Stimulated activated CD8-positive, alpha-beta memory T cell treated with anti-CD3 and anti-CD28 coated beads, Interleukin-15, amount 100 ng/mL, for 1 hour (primary cell): Measurements from ENCODE around the gene IQSEC1.
A peak's percentile ranks its signal among the peaks of the same experiment; 100 is the strongest.

Experiments
- DNase-seq: peaks from one replicate; pipeline ENCODE4 v3.0.0-alpha.2; 2020; ENCODE audit warnings: low read depth

The IQSEC1 gene

DNA sequence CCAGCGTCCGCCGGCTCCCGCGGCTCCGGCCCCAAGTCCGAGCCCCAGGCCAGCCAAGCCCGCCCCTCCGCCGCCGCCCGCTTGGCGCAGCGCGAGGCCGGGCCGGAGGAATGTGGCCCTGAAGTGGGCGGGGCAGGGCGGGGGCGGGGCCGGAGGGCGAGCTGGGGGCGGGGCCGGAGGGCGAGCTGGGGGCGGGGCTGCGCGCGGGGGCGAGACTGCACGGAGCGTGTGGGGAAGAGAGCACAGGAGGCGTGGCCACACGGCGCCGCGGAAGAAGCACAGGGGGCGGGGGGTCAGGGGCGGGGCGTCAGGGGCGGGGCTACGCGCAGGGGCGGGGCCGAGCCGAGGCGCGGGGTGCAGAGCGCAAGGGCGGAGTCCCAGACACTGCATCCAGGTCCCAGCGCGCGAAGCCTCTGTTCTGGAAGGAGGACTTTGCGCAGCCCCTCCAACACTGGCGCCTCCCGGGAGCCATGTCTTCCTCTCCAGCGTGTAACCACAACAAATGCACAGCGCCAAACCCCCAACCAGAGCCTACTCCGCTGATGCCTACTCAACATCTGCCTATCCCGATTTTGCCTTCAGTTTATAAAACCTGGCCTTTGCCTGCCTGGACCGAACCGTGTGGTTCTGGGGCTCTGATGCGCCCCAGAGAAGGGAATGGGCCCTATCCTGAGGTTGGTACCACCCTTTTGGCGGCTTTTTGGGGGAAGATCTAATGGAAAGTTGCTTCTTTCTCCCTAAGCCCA, 105.5 kb downstream of the IQSEC1 start:
- peak; percentile 69 for DNase-seq

DNA sequence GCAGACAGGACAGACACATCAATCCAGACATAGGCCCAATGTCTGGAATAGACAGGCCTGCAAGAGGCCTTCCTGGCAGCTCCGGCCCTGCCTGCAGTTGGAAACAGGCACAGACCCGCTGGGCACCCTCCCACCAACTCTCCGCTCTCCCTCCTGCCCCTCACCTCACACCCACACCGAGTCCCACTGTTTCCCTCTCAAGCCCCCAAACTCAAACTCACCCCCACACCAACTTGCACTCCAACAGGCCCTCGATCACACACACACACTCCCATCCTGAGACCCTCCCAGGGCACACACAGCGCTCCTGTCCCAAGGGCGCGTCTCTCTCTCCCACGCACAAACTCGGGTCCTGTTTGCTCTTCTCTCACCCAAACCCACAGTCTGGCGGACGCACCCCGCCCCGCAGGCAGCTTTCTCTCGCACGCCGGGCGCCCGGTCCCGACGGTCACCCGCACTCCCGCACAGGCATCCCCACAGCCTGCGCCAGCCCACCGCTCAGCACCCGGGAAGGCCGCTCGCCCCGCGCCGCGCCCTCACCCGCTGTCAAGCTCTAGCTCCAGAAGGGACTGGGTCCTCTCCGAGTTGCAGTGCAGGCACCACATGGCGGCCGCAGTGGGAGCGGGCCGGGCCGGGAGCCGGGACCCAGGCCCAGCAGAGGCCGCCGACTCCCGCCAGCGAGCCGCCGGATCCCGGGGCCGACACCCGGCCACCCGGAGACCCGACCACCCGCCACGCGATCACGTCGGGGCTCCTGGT, 106.2 kb downstream of the IQSEC1 start:
- DNase-seq, result no peak

DNA sequence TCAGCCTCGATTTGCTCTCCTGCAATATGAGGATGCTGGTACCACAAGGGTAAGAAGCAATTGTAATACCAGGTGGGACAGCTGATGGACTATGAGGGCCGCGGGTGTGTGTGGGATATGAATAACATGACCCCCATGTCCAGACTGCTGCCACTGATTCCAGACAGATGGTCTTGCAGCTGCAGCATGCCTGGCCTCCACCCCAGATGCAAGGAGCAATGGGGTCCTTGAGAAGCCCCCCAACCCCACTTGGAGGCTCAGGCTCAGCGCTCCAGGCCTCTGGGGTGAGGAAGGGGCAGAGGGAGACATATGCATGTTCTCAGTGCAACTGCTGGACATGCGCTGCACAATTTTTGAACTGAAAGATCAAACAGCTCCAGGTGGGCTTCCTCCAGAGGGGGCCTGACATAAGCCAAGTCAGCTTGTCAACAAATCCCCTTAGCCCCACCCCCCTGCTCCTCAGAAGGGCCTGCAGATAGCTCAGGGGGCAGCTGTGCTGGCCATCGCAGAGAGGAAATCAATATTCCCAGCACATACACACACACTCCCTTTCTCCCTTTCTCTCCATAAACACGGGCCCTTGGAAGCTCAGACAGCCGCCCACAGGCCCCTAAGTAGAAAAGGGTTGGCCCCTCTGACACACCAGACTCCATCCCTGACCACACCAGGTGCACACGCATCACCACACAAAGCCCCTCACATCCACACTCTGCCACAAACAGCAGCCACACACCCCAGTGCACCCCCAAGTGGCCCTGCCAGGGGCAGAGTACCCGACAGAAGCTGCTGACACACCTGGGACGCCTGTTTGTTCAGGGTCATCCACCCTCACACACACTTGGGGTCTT, 107.0 kb downstream of the IQSEC1 start:
- no peak for DNase-seq

DNA sequence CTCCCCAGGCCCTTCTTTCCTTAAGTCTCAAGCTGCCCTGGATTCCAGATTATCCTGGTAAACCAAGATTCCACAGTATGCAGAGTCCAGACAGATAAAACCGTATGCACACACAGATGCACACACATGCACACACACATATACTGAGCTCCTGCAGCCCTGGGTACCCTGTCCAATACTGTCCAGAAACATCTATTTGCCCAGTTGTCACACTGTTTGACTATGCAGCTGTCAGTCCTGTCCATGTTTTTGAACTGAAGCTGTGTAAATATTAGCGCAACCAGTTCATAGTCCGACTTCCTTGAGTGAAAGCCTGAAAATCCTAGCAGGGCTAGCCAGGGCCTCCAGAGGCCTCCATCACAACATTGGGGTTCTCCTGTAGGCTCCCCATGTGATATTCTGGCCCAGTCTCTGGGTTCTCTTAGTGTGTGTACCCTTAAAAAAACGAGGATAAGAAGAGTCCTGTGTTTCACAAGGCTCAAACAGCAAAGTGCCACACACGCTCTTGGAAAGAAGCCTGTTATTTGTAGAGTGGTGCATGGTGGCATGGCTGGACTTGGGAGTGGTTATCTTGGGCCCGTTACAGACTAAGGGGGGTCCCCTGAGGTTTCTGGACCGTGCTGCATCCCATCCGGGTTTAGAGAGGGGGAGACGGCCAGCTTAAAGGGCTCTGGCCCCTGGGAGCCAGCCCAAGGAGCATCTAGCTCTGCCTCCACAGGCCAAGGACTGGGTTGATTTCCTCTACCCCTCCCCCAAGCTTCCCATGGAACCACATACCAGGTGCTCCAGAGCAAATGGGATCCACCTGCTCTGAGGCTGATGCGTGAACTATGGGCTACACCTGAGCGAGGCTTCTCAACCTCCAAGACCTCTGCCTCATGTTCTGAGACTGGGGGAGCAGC, 108.3 kb downstream of the IQSEC1 start:
- DNase-seq, result no peak

DNA sequence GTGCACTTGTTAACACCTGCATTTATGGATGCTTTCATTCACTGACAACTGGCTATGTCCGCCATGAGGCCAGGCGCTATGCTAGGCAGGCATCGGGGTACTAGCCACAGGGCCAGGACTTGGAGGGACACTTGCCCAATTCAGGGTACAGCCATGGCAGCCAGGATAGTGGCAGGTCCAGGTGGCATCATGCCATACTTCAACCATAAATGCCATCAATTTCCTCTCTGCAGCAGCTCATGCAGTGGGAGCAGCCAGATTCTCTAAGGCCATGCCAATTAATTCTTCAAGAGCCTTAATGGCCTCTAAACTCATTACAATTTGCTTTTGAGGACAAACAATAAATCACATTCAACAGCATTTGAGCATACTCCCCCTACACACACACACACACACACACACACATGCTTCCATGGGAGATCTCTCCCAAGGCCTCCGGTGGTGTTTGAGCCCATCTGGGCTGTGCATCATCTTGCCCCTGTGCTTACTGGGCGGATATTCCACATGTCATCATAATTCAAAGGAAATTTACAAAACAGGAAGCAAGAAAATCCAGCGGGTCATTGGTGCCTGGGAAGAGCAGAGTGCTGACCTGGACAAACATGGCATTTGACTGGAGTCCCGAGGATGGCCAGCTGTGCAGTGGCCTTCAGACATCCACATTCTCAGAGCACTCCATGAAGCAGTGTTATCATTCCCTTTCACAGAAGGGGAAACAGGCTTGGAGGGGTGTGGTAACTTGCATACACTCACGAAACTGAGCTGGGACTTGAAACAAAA, 109.1 kb downstream of the IQSEC1 start:
- DNase-seq, result no peak

DNA sequence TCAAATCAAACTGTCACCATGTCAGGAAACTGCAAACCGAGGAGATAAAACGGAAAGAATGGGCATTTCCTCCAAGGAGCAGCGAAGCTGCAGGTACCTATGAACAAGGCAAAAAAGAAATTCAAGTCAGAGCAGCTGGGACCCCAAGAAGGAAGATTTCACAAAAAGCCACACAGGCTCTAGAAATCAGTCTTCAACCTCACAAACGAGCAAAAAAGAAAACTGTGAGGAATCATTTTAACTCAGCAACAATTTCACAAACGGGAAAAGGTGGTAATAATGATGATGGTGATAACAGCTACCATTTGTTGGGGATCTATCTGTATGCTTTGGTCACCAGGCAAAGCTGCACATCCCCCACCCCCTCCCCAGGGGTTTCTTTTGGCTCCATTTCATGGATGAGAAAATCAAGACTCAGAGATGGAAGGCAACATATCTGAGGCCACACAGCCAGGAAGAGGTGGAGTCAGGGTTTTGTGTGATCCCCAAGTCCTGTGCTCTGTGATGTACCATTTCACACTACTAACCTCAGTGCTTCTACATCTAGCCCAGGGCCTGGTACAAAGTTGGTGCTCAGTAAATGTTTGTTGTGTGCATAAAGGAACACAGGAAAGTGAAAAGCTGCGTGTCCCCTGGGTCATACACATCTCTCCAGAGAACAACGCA, 109.9 kb downstream of the IQSEC1 start:
- DNase-seq, result no peak

DNA sequence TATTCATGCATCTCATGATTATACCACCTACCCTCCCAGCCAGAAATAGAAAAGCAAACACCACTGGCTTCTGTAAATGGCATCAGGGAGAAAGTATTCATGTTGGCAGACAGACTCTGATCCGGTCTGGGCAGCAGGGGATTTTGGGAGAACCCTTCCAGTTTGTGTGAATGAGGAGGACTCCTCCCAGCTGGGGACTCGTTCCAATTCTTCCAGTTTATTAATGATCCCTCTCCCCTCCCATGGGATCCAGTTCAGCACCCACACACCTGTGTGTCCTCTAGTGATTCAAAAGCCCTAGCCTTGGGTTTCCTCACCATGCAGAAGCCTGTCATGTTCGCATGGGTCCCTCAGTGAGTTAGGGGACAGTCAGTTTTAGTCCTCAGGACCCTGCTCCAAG, 110.9 kb downstream of the IQSEC1 start:
- no peak for DNase-seq

DNA sequence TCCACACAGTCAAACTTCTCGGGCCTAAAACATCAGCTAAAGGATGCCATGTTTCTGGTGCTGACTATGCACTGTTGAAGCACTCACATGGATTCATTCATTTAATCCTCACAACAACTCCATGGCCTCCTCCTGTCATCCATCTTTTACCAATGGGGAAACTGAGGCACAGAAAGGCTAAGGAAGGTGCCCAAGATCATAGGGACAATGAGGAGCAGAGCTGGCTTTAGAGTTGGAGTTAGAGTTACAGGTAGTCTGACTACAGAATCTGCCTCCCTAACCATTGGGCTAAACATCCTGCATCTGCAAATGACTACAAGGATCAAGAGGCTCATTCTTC, 111.6 kb downstream of the IQSEC1 start:
- DNase-seq, result no peak

DNA sequence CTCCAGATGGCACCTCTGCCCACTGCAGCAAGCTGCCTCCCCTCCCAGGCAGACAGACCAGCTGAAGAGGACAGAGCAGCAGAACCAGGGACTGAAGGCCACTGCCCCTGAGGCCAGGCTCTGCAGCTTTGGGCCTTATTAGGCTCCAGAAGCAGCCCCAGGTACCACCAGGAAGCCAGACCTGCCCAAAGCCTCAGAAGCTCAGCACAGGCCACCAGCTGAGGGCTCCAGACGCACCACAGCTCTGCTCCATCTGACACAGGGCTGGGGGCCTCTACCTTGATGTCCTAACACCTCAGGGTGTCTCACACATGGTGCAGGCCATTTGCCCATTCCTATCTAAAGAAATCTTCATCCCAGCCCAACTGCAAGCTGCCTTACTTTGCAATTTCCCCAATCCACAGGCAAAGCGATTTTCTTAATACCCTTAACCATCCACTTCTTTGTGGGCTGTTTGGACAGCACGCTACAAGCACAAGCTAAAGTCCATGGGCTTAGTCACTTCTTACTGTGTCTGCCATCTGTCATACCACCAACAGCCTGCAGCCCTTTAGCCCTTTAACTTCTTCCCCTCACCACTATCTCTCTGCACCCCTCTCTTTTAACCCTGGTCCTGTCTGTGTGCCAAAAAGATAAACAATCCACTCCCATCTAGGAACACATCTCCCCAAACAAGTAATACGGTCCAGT, 112.1 kb downstream of the IQSEC1 start:
- DNase-seq, result no peak

DNA sequence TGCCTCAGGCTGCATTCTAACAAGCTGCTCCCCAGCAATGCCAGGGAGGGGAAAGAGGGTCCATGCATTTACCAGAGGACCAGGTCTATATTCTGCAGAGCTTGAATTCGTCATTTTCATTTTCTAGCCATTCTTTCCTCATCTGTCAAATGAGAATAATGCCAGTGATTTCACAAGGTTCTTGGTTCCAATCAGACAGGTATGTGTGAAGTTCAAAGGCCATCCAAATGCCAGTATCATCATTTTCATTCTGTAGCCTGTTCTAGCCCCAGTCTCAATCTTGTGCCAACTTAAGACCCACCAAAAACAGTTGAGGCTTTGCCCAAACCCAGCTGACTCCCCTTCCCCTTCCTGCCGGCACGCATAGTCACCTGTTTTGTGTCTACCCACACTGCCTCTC, 112.7 kb downstream of the IQSEC1 start:
- DNase-seq, result no peak

DNA sequence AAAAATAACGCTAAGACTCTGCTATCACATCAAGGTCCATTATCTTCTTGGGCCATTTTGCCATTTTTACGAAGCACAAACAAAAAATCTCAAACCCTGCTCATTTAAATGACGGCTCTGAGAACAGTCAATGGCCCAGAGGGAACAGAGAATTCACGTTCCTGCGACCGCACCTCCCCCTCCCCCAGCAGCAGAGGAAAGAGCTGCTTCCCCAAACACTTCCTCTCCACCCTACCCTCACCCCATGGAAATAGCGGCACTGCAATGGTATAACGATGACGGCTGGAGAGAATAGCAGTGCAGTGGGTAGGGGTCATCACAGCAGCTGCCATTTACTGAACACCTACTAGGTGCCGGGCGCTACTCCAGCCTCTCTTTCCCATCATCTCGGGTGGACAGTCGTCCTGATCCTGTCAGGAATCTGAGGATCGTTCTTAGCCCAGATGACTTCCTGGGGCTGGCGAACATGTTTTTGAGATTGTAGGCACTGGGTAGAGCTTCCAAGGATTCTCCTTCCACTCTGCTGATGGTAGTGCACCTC, 113.3 kb downstream of the IQSEC1 start:
- no peak for DNase-seq

DNA sequence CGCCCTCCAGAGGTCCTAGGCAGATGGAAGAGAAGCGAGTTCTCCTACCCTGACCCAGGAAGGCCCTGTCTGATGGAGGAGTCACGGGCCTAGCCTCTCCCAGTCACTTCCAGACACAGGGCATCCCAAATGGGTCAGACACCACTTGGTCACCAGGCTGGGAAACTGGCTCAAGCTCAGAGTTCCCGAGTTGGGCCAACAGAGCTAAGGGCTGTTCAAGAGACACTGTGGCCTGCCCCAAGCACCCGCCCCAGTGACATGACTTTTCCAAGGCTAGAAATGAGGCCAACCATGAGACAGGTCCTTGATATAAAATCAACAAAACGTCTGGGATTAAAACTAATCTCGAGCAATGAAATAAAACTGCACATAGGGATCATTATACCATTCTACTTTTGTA, 113.8 kb downstream of the IQSEC1 start:
- DNase-seq, result no peak

DNA sequence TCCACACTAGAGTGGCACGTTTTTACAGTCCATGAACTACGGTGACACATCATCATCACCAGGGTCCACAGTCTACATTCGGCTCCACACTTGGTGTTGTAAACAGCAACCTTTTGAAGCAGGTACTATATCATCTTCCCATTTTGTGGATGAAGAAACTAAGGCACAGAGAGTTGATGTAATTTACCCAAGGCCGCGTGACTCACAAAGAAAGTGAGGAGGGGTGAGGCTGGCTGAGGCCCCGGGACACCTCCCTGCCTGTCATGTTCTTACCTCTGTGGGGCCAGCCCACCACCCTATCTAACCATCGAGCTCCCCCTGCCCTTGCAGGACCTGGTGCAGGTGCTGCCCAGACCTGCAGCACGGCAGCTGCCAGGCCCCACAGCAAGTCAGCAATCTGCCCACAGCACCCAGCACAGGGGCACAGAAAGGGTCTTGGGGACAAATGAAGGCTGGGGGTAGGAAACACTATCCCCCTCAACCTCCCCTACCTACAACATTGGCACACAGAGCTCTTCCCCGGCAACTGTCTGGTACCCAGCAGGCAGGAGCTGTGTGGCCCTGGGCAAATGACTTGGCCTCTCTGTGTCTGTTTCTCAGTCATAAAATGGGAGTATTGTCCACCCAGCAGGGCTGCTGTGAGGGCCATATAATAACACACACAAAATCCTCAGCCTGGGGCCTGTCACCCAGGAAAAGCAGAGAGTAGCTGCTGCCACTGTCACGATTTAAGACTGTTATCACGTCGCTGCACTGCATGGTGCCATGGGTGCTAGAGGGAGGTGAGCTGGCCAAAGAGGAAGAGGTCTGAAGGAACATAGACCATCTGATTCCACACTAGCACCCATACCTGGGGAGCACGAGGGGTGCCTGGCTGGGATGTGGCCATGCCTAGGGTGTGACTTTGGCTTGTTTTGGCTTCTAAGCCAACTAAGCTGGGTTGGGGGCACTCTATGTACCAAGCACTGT, 115.1 kb downstream of the IQSEC1 start:
- DNase-seq, result no peak

DNA sequence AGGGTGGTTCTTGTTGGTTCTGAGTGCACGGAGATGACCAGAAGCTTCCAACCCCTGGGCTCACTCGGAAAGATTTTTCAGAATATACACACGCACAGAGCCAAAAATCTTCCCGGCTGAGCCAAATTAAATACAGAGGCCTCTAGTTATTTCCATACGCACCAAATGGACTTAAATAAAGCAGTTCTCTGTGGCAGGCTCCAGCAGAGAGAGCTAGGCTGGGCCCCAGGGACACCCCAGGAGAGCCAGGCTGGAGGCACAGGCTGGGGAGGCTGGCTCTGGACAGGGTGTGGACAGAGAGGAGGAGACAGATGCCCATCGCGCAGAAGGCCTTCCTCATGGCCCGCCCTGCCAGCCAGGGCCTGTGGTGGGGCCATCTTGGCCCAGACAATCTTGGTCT, 115.9 kb downstream of the IQSEC1 start:
- no peak for DNase-seq

DNA sequence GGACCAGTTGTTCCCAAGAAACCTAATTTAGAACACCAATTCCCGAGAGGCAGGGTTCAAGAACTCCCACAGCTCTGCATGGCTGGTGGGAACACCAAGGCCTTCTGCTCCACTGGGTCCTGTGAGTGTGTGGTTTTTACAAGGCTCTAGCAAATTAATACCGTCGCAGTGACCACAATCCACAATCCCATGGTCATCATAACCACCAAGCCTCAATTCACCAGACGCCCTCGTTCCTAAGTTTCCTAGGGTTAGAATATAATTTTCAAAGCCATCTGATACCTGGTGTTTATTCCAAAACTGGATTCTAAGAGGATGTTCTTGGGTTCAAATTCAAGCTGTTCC, 116.9 kb downstream of the IQSEC1 start:
- no peak for DNase-seq

DNA sequence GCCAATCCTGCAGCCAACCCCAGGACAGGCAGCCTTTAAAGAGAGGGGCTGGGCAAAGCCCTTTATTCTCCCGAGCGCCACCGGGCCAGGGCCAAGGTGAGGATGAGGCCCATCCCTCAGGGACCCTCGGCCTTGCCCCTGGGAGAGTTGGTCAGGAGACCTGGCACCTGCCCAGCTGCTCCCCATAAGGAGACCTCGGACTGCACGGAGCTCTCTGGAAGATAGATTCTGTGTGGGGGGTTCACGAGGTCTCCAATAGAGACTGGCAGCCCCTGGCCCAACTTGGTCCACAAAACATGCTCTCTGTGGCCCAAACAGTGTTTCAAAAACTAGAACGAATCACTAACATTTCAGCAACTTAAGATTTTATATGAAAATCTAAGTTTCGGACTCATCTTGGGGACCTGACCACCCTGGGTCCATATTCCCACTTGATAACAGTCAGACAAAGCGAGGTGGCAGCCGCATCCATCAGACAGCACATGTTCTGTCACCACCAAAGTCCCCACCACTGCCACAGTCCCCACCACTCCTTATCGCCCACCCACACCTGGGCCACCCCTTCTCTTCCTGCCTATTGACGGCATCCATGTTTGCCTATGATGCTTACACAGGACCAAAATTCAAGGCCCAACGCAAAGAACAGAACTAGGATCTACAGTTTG, 117.4 kb downstream of the IQSEC1 start:
- no peak for DNase-seq

DNA sequence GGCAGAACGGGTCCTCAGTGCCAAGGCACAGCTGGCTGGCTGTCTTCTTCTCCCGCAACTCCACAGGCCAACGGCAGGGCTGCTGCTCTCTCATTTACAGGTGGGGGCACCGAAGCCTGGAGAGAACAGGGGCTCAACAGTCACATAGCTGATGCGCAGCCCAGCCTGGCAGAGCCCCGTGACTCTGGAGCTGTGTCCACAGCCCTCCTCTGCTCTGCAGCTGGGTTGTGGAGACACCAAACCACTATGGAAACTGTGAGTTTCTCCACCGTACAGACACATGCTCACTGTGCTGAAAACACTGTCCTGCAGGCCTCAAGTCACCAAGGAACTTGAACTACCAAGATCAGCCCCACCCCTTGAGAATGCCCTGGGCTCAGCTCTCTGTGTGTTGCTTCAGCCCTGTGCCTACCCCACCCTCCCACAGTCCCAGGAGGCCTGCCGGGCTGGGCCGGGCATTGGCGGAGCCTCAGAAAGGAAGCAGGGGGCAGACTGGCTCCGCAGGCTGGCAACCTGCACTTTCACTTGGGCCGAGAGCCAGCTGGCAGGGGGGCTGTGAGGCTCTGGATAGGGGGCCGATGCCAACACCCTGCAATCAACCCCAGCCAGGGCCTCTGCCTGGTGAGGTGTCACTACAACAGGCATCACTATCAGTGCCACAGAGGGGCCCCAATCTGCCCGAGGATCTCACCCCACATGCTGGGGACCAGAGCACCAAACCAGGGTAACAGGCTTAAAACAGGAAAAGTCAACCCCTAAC, 118.2 kb downstream of the IQSEC1 start:
- no peak for DNase-seq
